GM12864 (cell line): ENCODE measurements around the gene SPATA46.

Source experiments
- DNase-seq: peaks from one replicate; pipeline ENCODE4 v3.0.0-alpha.2; 2011; ENCODE audit warnings: low read depth
- H3K4me3 ChIP-seq: 2 replicates; pipeline ENCODE4 v1.5.1; 2011; ENCODE audit warnings: mild to moderate bottlenecking, low read depth, low read length, control low read depth
- CTCF ChIP-seq: IDR thresholded peaks from 2 replicates; pipeline ENCODE4 v1.5.1; 2011; ENCODE audit warnings: low read depth, mild to moderate bottlenecking, moderate library complexity, low read length, control low read depth, inconsistent platforms; ENCODE audit errors: missing control alignments

Gene SPATA46

GRCh38 chr1:162347281-162347680, 29.4 kb downstream of the SPATA46 start:
- no peak for DNase-seq
- no peak for TF ChIP-seq CTCF
- no peak overlapping the region for H3K4me3 ChIP-seq

GRCh38 chr1:162343470-162343869, 33.2 kb downstream of the SPATA46 start:
- no peak for DNase-seq
- TF ChIP-seq CTCF, result no peak
- no peak overlapping the region for H3K4me3 ChIP-seq

- DNase-seq, result no peak
- TF ChIP-seq CTCF, result no peak
Measured at GRCh38 chr1:162342452-162342983, 34.1 kb downstream of the SPATA46 start.

GRCh38 chr1:162336621-162337285, 39.9 kb downstream of the SPATA46 start:
- DNase-seq, result no peak
- no peak overlapping the region for H3K4me3 ChIP-seq
- TF ChIP-seq CTCF, result no peak

More at GRCh38 chr1:162342452-162342983, 34.1 kb downstream of the SPATA46 start:
- H3K4me3 ChIP-seq, result no peak overlapping the region

GRCh38 chr1:162335126-162335525, 41.5 kb downstream of the SPATA46 start:
- H3K4me3 ChIP-seq, result no peak overlapping the region
- no peak for DNase-seq
- TF ChIP-seq CTCF, result no peak

DNA sequence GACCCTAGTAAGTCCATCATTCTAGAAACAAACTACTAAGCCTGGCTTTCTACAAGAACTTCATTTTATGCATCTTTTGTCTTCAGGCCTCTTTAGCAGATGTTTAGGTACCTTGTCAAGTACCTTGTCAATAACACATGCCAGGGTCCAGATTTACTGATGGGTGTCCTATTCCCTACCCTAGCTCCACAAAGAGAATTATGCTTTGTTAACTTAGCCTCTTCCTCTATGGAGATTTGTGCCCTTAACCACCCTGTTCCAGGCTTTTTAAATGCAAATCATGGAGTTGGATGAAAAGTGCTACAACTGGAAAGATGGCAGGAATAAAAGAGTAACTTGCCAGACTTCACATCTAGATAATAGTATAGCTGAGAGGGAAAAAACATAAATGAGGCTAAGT, 42.7 kb downstream of the SPATA46 start:
- TF ChIP-seq CTCF, result no peak
- no peak overlapping the region for H3K4me3 ChIP-seq
- DNase-seq, result no peak

GRCh38 chr1:162329826-162330225, 46.8 kb downstream of the SPATA46 start:
- no peak for TF ChIP-seq CTCF
- H3K4me3 ChIP-seq, result no peak overlapping the region
- DNase-seq, result no peak
